ENCODE measurements around the gene DOLPP1.

DNA sequence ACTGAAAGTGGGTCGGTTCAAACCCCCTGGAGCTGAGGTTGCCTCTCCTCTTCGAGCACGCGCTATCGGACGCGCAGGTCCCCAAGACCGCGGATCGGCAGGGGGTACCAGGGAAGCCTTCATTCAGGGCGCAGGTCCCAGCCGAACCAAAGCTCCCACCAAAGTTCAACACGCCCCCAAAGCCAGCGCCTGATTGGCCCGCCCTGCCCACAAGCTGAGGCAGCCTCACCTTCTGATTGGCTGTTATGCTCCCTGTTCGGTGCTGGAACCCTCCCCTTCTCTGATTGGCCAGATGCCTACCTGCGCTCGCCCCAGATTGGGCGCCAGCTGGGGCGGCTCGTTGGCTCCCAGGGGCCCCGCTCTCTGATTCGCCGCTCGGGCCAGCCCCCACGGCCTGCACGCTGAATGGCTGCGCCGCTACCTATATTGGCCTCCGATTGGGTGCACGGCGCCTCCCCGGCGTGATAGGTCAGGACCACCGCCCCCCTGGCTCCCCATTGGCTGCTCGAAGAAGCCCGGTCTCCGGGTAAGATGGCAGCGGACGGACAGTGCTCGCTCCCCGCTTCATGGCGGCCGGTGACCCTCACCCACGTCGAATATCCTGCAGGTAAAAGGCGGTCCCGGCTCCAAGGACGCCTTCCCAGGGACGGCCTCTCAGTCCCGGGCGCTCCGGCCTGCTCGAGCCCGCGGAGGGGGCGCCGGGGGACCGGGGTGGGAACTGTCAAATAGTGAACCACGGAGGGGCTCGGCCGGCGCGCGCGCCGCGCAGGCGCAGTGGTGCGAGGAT is at the start of gene DOLPP1:
- TF ChIP-seq, protein P1, sequence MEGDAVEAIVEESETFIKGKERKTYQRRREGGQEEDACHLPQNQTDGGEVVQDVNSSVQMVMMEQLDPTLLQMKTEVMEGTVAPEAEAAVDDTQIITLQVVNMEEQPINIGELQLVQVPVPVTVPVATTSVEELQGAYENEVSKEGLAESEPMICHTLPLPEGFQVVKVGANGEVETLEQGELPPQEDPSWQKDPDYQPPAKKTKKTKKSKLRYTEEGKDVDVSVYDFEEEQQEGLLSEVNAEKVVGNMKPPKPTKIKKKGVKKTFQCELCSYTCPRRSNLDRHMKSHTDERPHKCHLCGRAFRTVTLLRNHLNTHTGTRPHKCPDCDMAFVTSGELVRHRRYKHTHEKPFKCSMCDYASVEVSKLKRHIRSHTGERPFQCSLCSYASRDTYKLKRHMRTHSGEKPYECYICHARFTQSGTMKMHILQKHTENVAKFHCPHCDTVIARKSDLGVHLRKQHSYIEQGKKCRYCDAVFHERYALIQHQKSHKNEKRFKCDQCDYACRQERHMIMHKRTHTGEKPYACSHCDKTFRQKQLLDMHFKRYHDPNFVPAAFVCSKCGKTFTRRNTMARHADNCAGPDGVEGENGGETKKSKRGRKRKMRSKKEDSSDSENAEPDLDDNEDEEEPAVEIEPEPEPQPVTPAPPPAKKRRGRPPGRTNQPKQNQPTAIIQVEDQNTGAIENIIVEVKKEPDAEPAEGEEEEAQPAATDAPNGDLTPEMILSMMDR (IDR thresholded peaks at IDR 0.05; ENCODE audit: low read depth, low read length, missing input control): no peak
- TF ChIP-seq RXRA (IDR thresholded peaks at IDR 0.05): peak; percentile 15 to 43
- TF ChIP-seq GABPA (IDR thresholded peaks at IDR 0.05 in 1 of 2, conservative IDR thresholded peaks at IDR 0.05 in 1 of 2): peak in 1 of 2 donors; percentile 15
- no peak for TF ChIP-seq RAD21 (IDR thresholded peaks at IDR 0.05)
